GM19240 (cell line): ENCODE data around the gene OXCT1.

Experiments
- DNase-seq: peaks from one replicate; pipeline ENCODE4 v3.0.0; 2011; ENCODE audit warnings: low spot score; ENCODE audit not compliant: insufficient read length

Gene OXCT1

DNA sequence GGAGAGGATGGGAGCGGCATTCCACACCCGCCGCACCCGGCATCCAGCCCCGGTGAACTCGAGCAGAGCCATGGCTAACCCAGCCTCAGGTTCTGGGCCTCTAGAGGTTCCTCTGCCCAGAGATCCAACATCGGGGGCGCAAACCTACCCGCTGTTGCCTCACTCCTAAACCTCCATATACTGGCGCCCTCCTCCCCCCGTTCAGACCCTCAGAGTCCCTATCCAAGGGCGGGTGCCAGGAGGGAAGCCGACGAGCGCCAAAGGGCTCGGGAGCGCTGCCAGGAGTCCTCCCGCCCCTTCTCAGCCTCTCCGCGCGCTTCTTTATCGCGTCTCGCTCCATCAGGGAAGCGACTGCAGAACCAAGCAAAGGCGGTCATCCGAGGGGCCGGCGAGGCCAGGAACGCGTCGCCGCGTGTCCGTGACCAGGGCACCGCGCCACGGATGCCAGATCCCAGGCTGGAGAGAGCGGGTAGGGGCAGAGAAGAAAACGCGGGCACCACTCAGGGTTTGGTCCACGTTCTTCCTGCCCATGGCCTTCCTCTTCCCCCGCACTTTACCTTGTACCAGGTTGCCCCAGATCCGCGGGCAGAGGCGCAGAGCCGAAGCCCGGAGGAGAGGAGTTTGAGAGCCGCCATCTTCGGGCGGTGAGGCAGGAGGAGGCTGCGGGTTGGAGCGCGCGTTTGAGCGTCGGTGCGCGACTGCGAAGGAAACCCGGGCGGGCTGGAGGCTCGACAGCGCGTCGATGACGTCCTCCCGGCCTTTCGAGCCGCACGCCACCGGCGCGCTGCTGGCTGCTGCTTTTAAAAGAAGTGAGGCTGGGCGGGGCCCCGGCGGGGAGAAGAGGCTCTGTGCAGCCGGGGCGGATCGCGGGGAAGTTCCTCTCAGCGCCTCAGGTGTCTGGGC, at the start of gene OXCT1:
Gene OXCT1, minus strand, starts transcription at position 702 of the 903 bp plus-strand sequence. Its CDS starts 67 bp downstream, at position 635.
- DNase-seq: peak; percentile 55

DNA sequence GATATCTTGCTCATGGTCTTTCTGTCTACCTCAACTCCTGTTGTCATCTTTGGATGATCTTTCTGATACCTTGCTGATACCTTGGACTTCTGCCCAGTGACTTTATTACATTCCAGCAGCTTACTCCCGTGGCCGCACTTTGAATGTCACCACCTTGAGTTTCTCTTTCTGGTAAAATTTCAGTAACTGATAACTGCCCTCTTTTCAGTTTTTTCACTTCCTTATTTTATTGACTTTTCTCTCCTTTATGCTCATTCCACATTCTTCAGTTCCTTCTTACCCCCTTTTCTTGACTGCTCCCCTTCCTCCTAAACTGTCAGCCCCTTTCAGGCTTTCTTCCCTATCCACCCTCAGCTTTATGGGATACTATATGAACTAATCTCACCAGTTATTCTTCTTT, 47.9 kb upstream of the OXCT1 start:
- no peak for DNase-seq

DNA sequence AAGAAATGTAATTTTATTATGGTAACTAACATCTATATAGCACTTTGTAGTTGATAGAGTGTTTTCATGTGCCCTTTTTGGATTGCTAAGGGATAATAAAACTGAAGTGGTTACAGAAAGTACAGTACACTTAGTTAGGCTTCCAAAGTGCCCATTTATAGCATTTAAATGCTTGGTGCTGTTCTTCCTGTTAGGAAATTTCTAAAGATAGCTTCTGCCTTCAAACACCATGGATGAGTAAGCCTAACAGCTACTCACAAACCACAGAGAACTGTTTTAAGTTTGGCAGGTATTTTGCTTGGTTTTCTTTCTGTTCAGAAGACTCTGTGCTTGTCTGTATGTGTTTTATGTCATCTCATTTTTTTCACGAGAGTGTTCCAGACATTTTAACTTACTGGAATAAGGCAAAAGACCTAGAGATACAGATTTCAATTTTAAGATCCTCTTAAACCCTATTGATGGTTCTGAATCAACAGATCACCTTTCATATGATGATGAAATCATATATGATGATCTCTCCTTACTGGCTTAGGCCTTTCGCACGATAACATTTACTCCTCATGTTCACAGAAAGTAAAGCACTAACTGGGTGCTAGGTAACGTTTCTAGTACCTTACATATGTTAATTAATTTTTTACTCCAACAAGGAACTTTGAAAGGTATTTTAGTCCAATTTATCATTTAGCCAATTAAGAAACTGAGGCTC, 38.3 kb upstream of the OXCT1 start:
- no peak for DNase-seq

DNA sequence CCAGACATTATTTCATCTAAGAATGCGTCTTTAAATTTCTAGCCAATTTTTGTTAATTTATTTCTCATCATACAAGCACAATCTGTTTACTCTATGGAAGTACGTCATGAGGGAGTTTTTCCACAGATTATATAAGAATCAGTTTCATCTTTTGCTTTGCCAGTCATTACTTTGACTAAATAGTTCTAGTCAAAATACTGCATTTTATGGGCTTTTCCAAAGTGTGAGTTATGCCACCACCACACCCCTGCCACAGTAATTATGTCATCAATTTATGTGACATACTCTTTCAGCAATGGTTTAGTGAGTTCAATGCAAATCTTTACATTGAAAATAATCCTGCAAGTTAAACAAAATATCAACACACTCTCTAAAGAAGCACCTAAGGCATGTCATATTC, 35.9 kb upstream of the OXCT1 start:
- DNase-seq: no peak

DNA sequence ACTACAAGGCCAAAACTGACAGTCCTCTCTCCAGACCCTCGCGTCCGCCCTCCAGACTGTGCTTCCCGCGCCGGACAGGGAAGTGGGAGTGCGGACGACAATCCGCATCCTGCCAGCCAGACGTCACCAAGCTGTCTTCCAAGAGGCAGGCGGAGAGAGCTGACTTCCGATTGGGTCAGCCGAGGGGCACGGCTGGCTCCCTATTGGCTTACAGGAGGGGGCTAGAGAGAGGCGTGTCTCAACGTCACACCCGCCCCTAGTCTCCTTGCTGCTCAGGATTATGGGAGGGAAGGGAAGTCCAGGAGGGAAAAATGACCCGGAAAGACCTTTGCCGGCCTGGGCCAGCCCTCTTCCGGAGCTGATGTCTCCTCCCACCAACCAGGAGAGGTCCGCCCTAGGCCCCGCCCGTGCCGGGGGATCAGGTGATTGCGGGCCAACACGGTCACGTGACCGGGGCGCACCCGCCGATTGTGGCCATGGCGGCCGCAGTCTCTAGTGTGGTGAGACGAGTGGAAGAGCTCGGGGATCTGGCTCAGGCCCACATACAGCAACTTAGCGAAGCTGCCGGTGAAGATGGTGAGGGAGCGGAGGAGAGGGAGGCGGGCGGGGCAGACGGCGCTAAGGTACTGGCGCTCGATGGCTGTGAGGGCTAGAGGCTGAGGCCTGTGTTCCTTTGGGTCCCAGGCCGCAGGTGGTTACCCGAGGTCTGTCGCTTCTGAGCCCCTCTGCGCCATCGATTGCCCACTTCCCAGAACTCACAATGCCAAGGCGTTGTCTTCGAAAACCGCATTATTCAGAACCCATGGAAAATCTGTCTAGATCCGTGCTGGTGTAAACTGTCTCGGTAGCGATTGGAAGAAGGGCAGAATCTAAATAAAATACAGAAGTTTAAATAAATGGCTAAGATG, 33.9 kb upstream of the OXCT1 start, which contains the start of gene RIMOC1:
Gene RIMOC1, plus strand, starts transcription at position 453 of the 908 bp plus-strand sequence. Its CDS starts 24 bp downstream, at position 477.
- peak; percentile 68 for DNase-seq

DNA sequence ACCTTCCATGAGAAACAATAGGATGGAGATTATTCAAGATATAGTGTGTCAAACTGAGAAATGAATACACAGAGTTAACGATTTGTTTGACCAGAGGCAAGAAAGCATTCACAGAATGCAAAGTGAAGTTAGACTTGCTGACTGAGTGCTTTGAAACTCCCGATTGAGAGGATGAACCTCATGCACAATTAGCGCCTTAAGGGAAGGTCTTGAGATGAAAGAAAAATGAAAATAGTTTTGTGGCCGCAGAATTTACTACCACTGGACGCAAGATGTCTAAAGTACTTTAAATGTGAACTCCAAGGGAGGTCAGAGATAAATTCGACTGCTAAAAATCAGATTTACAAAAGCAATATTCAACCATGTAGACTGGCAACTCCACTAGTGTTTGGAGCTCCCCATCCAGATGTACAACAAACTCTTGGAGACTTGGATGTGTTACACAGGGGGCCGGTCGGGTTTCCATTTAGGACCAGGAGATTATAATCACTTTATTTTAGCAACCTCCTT, 33.2 kb upstream of the OXCT1 start:
- DNase-seq: no peak

DNA sequence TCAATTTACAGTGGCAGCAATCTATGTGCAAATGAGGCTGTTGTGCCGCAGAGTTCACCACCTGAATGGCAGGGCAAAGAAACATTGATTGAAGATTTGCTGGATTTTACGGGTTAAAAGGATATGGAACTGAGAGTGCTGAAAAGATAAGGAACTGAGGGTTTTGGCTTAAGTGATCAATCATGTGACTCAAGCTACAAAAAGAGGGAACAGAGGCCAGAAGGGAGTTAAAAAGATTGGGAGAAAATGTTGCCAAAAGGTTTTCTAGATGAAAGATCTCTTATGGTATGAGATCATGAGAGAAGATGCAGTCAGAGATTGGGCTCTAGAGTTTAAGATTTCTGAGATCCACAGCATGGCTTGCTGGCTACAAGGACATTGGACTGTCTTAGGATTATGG, 26.0 kb upstream of the OXCT1 start:
- DNase-seq: no peak

DNA sequence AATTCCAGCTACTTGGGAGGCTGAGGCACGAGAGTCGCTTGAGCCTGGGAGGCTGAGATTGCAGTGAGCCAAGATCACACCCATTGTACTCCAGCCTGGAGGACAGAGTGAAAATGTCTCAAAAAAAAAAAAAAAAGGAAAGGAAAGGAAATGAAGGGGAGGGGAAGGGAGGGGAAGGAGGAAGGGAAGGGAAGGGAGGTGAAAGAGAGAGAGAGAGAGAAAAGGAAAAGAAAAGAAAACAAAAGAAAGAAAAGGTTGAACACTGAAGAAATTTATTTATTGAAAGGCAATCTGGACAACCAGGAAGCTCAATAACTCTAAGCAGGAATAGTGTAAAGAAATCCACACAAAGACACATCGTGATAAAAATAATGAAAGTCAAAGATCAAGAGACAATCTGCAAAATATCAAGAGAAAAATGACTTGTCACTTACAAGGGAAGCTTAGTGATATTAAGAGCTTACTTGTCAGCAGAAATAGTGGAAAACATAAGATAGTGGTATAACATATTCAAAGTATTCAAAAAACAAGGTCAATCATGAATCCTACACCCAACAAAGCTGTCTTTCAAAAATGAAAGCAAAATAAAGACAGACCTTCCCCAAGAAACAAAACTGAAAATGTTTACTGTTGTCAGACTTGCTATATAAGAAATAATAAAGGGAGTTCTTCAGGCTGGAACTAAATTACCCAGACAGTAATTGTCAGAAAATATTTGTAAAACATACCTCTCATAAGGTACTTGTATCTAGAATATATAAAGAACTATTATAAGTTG, 23.0 kb upstream of the OXCT1 start:
- DNase-seq: no peak

DNA sequence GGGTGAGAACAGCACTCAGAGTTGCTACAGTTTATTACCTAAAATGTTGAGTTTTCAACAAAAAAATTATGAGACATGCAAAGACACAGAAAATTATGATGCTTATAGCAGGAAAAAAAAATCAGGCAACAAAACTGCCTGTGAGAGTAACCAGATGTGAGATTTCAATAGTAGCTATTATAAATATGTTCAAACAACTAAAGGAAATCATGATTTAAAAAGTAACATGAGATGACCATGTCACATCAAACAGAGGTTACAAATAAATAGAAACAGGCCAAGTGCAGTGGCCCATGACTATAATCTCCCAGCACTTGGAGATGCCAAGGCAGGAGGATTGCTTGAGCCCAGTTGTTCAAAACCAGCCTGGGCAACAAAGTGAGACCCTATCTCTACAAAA, 21.8 kb upstream of the OXCT1 start:
- DNase-seq: no peak

DNA sequence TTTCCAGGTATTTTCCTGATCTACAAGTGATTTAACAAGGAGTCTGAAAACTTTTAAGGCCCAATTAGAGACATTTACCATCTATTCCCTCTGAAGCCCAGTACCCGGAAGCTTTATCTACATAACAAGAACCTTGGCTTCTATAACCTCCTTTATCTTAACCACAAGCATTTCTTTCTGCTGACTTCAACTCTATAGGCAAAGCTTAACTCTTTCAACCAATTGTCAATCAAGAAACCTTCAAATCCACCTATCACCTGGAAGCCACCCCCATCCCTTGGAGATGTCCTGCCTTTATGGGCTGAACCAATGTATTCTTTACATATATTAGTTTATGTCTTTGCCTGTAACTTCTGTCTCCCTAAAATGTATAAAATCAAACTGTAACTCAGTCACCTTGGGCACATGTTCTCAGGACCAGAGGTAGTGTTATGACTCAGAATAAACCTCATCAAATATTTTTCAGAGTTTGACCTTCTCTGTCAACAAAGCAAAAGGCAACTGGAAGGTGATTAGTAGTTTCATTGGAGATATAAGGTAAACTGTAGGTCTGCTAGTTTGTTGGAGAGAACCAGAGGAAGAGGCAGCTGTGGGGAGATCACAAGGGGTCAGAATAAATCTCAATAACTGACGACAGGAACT, 21.0 kb upstream of the OXCT1 start:
- DNase-seq: no peak

DNA sequence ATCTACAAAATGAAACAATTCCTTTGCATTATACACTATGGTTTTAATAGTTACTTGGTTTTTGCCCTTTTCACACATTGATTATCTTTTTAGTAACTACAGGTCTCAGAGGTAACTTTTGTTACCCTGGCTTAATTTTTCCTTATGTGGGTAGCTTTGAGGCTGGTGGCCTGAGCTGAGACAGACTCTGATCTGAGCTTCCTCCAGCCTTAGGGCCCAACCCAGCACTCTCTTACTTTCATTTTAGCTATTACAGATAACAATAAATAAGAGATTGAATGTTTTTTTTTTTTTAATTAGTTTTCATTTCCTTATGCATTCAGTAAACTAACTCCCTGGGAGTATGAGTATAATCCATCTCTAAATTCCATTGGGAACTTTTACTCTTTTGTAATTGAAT, 15.1 kb upstream of the OXCT1 start:
- DNase-seq: no peak

DNA sequence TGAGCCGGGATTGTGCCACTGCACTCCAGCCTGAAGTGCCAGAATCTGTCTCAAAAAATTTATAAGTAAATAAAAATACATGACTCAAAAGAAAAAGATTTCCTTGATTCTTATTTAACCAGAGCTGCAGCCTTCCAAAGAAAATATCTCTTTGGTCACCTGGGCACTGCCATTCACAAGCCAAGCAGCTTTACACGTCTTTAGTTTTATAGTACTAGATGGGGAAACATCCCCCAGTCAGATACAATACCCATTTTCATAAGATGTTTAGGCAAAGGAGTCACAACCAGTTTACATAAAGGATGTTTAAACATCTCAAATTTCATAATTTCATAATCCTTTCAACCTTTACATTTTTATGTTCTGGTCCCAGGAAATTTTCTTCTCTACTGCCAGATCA, 13.7 kb upstream of the OXCT1 start:
- DNase-seq: no peak

DNA sequence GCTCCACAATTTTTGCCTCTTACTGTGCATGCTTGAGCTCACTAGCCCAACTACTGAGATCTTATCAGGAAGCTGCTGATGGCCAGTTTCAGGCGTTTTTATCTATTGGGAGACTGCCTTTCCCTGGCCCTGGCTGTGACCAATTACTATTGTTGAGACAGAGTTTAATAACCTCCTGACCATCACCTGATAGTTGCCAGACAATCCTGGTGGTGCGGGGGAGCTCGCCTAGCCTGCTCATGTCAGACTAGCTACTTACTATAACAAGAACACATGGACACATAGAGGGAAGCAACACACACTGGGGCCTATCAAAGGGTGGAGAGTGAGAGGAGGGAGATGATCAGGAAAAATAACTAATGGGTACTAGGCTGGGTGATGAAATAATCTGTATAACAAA, 13.0 kb upstream of the OXCT1 start:
- DNase-seq: no peak

DNA sequence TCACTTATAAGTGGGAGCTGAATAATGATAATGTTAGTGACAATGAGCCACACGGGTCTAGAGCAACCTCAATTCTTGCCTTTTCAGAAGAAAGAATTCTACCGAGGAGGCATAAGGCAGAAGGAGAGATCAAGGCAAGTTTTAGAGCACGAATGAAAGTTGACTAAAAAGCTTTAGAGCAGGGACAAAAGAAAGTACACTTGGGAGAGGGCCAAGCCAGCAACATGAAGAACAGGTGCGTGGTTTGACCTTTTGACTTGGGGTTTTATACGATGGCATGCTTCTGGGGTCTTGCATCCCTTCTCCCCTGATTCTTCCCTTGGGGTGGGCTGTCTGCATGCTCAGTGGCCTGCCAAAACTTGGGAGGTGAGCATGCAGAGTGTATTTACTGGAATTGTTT, 12.5 kb upstream of the OXCT1 start:
- no peak for DNase-seq

DNA sequence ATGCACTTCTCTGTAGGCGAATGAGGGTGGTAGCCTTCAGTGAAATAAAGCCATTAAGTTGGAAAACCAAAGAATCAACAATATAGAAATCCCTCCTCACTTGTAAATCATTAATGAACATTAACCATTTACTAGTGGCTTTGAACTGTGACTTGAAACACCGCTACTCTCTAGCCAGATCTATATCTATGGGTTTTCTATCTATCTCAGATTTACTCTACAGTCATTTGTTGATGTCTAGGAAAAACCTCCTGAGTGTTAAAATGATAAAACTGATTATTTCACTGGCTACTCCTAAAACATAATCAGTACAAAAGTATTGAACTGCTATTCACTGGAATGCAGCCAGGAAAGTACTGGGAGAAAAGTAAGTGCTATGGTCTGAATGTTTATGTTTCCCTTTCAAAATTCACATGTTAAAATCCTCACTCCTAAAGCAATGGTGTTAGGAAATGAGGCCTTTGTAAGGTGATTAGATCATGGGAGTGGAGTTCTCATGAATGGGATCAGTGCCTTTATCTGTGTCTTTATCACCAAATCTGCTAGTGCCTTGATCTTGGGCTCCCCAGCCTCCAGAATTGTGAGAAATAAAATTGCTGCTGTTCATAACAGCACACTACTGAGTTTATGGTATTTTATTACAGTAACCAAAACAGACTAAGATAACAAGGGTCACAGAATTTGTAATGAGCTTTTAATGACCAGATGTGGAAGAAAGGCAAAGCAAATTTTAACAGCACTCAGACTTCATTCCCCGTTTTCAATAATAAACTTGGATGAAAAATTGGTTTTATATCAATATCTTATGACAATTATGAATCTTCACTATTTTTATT, 8.6 kb upstream of the OXCT1 start:
- DNase-seq: no peak

DNA sequence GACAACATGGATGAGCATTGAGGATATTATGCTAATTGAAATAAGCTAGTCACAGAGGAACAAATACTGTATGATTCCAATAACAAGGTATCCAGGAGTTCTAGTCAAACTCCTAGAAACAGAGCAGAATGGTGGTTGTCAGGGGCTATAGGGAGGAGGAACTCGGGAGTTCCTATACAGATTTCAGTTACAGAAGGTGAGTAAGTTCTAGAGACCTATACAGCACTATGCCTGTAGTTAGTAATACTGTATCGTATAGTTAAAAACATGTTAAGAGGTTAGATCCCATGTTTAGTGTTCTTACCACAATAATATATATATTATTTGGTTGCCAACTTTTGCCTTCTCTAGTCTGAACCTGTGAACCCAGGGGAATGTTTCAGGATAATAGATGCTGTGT, 7.9 kb upstream of the OXCT1 start:
- DNase-seq: no peak

DNA sequence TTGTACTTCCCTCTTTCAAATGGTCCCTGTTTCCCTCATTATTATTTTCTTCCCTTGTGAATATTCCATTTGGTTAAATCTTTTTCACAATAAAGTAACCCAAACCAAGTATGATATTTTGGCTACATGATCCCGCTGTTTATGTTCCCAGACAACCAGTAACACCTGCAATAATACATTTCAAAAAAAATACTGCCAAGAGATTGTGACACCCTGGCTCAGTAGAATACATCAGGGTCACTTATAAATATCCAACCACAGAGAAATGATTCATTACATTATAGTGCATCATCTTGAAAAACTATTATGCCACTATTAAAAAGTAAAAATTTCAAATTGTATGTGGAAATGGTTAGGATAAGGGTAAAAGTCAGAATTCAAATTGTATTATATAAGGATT, 7.2 kb upstream of the OXCT1 start:
- DNase-seq: no peak

DNA sequence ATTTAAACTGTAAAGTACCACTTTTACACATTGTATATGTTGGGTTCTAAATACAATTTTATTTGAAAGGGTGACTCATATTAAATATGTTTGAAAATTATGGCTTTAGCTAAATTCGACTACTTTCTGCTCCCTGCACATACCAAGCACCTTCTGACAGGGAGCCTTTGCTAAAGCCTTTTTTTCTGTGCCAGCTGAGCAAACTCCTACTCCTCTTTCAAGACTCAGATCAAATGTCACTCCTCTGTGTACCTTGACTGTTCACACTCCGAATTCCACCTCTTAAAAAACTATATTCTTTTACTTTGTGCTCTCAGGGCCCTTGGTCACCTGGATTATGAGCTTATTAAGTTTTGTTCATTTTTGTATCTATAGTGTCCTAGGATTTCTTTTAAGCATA, 6.5 kb upstream of the OXCT1 start:
- no peak for DNase-seq

DNA sequence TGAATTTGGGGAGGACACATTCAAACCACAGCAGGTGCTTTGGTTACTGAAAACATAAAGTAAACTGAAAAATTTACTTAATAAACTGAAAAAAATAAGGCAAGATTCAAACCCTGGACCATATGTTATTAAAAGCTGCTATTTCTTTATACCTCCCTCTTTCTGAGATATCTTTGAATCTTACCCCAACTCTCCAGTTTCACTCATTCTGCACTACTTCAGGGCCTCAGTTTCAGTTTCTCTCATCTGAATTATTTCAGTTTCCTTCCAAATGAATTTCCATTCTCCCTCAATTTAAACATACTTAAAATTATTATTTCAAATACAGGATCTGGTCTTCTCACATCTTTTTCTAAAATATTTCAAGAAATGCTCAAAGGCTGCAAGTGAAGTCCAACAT, 4.9 kb upstream of the OXCT1 start:
- DNase-seq: no peak
